SKM-1 (cell line): ENCODE measurements around the gene DEAF1.

Experiments used
- DNase-seq: peaks from one replicate; lab custom pipeline; 2025; ENCODE audit not compliant: unreplicated experiment; lab: John Stamatoyannopoulos, UW

Gene DEAF1

DNA sequence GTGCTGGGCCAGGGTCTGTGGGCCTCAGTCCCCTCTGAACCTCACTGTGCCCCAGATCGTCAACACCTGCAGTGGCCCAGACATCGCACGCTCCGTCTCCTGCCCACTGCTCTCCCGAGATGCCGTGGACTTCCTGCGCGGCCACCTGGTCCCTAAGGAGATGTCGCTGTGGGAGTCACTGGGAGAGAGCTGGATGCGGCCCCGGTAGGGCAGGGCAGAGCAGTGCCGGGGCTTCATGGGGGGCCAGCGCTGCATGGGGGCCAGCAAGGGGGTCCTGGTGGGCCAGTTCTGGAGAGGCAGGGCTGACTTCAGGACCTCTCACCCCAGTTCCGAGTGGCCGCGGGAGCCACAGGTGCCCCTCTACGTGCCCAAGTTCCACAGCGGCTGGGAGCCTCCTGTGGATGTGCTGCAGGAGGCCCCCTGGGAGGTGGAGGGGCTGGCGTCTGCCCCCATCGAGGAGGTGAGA, 27.4 kb upstream of the DEAF1 start:
- no peak for DNase-seq

DNA sequence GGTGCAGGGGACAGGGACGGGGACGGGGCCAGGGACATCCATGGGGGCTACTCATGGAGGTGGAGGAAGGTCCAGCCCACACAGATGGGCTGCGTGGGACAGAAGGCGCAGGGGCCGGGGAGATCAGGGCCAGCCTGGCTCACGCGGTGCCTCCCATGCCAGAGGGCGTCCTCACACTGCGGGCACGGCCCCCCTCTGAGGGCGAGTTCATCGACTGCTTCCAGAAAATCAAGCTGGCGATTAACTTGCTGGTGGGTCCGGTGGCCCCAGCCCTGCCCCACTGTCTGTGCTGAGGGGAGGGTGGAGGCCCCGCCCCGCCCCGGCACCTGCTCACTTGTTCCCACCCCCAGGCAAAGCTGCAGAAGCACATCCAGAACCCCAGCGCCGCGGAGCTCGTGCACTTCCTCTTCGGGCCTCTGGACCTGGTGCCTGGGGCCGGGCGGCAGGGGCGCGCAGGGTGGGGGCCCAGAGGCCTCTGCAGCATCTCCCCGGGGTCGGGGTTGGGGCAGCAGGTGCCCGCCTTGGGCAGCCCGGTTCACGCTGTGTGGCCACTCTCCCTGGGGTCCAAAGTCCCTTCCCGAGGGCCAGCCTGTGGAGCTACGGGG, 26.8 kb upstream of the DEAF1 start:
- no peak for DNase-seq

DNA sequence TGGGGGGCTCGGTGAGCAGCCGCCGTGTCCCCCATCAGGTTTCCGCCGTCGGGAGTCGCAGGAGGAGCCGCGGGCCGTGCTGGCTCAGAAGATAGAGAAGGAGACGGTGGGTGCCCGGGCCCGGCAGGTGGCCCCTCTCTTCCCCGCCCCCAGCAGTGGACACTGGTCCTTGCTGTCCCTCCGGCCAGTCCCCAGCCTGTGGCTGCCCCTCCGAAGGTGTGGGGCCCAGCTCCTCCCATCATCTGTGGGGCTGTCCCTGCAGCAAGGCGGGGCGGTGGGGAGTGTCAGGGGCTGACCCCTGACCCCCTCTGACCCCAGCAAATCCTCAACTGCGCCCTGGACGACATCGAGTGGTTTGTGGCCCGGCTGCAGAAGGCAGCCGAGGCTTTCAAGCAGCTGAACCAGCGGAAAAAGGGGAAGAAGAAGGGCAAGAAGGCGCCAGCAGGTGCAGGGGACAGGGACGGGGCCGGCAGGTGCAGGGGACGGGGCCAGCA, 26.3 kb upstream of the DEAF1 start:
- DNase-seq: no peak

DNA sequence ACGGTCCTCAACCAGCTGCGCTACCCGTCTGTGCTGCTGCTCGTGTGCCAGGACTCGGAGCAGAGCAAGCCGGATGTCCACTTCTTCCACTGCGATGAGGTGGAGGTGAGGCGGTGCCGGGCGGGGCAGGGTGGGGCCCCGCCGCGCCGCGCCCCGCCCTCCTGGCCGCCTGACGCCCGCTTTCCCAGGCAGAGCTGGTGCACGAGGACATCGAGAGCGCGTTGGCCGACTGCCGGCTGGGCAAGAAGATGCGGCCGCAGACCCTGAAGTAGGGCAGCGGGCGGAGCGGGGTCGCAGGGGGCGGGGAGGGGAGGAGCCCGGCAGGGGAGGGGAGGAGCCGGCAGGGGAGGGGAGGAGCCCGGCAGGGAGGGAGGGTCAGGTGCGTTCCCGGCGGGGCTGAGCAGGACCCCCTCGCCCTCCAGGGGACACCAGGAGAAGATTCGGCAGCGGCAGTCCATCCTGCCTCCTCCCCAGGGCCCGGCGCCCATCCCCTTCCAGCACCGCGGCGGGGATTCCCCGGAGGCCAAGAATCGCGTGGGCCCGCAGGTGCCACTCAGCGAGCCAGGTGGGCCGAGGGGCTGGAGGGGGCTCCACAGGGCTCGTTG, 25.7 kb upstream of the DEAF1 start:
- DNase-seq: no peak

DNA sequence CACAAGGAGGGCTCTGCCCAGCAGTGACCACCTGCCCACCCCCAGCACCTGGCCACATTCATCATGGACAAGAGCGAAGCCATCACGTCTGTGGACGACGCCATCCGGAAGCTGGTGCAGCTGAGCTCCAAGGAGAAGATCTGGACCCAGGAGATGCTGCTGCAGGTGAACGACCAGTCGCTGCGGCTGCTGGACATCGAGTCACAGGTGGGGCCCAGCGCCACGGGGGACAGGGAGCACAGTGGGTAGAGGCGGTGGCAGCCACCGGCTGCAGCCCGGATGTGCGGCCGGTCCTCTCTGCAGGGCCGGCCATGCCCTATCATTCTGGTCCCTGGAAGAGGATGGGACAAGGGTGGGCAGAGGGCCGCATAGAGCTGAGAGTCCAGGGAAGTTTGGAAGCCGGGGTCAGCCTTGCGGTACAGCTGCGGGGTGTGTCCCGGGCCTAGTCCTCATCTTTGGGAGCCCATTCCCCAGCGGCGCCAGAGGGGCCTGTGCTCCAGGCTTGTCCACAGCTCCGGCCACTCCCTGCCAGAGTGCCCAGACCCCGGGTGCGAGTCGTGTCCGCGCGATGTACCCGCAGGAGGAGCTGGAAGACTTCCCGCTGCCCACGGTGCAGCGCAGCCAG, 25.1 kb upstream of the DEAF1 start:
- DNase-seq: no peak

DNA sequence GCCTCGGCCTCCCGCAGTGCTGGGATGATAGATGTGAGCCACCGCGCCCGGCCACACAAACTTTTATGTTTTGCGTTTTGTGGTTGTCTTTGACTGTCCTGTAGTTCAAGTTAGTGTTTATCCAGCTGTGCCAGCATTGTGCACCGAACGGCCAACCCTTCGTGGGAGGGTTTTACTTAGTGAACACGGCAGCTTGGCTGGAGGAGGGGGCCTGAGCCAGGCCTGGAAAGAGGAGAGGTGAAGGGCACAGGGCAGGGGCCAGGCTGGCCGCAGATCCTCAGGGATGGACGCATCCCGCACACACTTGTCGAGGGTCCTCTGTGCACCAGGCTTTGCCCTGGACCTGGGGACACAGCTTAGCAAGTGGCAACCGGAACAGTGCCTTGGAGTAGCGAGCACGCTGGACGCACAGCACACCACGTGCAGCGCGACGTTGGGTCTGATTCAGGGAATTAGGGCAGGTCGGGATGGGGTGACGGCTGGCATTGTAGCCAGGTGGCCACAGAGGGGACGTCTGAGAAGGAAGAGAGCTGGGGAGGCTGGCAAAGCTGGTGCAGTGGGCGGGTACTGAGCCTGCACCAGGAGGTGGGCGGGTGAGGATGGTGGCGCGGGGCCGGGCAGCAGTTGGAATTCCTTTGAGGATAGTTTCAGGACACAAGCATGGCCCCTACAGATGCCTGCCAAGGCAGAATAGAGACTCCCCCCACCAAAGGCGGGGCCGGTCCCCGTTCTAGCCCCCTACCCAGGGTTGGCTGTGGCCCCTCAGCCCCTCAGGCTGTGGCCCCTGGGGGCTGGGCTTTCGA, 24.4 kb upstream of the DEAF1 start:
- no peak for DNase-seq

DNA sequence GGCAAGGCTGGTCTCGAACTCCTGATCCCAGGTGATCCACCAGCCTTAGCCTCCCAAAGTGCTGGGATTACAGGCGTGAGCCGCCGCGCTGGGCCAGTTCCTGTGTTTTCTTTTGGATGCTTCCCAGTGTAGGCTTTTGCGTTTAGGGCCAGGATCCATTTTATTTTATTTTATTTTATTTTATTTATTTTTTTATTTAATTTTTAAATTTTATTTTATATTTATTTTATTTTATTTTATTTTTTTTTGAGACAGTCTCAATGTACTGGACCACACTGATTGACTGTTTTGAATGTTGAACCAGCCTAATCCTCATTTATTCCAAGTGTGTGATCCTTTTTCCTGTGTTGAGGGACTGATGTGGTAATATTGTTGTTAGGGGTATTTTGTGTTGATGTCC, 19.4 kb upstream of the DEAF1 start:
- DNase-seq: no peak

DNA sequence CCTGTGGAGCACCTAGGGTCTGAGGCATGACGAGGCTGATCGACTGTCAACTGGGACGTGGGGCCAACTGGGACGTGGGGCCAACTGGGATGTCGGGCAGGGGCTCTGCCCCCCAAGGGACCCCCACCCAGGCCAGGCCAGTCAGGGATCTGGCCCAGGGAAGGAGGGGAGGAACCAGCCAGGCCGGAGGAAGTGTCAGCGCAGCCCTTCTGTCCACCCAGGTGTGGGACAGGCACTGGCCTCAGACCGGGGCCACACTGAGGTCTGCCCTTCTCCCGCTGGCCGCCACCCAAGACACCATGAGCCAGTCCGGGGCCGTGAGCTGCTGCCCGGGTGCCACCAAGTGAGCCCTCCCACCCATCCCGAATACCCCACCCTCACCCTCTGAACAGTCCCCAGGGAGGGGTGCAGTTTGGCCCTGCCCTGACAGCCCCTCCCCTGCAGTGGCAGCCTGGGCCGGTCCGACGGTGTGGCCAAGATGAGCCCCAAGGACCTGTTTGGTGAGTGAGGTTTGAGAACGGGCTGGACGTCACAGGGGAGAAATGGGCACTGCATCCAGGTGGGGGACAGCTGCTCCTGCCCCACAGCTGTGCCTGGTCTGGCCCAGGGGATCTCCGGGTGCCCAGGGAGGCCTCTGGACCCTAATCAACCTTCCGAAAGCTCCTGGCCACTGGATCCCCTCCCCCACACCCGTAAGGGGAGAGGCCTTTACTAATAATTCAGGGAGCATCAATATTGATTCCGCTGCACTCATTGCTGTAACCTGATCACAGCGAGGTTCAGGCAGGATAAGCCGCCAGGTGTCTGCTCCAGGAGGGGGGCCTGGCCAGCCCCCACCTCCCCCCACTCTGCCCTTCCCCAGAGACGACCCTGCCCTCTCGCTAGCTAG, 14.3 kb upstream of the DEAF1 start:
- no peak for DNase-seq

DNA sequence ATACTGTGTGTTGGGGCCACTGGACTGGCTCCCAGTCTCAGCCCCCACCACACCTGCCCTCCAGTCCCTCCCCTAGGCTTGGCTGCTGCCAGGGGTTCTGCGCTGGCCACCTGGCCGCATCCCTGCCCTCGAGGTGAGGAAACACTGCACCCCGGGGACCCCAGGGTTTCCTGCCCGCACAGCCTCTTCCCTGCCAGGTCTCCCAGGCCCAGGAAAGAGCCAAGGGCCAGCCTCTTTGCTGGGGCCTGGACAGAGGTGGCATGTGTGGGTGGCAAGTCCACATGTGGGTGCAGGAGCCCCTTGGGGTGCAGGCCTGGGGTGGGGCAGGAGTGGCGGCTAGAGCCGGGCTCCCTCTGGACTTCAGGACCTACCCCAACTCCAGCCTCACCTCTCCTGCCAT, 13.5 kb upstream of the DEAF1 start:
- no peak for DNase-seq

DNA sequence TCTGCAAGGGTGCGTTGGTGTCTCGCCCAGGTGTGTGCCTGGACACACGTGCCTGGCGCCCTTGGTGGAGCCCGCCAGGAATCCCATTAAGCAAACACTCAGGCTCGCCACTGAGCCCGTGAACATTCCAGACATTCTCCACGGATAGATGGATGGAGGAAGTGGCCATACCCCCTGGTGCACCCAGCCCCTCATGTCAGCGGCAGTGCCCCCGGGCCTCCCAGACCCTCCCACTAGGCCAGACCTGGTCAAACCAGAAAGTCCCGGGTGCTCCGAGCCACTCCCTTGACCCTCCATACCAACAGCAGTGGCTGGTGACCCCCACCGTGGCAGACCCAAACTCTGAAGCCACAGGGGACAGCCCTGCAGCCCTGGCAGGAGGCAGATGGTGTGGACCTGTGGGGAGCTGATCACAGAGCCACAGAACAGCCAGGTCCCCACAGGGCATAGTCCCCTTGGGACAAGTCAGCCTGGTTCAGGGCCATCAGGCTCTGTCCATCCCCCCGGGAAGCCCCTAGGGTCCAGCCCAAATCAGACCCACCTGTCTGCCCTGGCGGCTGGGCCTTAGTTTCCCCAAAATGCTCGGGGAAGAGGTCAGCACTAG, 12.9 kb upstream of the DEAF1 start:
- no peak for DNase-seq

DNA sequence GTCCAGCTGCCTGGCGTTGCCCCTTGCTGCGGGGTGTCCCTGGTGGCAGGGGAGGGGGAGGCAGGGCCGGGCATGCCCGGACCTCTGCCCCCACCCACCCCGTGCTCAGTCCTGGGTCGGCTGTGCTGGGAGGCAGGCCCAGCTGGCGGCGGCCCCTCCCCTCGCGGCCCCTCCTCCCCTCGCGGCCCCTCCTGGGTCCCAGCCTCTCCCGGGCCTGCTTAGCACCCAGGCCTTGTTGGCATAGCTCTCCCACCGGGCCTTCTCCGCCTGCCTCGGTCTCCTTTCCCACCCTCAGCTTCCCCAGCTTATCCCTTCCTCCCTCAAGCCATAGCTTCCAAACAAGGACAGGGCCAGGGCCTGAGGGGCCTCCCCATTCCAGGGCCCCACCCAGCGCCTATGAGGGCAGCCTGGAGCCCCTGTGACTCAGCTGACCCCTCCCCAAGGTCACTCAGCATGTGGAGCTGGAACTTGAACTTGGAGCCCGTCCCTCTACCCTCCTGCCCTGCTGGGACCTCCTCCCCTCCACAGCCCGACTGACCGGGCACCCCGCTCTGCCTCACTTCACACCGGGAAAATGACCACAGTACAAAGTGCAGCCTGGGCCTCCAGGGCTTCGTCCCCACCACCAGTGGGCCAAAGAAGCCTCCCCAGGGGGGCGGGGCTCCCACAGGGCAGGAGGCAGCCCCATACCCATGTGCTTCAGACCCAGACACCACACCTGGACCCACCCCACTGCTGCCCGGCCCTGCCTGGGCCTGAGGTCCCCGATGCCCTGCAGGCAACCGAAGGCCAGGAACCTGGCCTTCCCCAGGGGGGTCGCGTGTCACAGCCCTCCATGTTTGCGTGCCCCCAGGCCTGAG, 12.2 kb upstream of the DEAF1 start:
- DNase-seq: no peak

DNA sequence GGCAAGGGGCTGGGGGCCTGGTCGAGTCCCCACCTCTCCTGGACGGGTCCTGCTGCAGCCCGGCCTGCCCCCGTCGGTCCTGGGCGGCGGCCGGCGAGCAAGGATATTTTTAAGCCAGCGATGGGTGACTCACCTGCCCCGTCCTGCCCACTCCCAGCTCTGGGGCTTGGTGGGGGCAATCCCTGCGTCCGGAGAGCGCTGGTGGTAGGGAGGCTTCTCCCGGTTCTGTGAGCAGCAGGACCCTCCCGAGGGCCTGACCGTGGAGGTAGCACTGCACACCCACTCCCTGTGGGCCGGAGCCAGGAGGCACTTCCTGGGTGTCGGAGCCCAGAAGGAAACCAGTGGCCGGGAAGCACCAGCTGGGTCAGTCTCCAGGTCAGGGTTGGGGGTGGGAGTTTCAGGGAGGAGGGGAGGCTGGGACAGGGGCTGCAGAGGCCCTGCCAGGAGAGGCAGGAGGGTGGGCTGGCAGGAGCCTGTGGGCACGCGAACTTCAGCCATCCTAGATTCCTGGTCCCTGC, 11.5 kb upstream of the DEAF1 start:
- no peak for DNase-seq

DNA sequence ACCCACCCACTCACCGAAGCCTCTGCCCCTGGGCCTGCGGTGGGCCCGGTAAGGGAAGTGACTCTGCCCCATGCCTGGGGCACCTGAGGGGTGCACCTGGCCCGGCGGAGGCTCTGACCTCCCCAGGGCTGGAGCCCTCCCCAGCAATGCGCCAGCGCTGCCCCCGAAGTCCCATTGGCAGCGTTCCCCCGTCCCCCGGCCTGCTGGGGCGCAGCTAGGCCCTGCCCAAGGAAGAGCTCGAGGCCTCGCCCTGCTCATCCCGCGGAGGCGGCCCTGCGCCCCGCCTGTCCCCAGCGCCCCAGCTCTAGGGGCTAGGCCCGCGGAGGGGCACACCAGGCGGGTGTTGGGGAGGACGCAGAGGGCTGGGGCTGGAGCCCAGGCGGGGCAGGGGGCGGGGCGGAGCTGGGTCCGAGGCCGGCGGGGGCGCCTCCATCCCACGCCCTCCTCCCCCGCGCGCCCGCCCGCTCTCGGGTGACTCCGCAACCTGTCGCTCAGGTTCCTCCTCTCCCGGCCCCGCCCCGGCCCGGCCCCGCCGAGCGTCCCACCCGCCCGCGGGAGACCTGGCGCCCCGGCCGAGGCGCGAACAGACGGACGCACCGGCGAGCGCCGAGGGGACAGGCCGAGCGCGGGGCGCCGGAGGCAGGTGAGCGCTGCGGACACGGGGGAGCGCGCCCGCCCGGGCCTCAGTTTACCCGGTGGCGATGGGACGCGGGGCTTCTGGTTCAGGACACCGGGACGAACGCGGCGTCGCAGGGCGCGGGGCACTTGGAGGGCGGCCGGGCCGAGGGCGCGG, 10.8 kb upstream of the DEAF1 start, which contains the start of gene EPS8L2:
EPS8L2 (plus strand) TSS at position 586 of the 793 bp plus-strand sequence. CDS start 3,177 bp downstream, outside the sequence.
- no peak for DNase-seq

DNA sequence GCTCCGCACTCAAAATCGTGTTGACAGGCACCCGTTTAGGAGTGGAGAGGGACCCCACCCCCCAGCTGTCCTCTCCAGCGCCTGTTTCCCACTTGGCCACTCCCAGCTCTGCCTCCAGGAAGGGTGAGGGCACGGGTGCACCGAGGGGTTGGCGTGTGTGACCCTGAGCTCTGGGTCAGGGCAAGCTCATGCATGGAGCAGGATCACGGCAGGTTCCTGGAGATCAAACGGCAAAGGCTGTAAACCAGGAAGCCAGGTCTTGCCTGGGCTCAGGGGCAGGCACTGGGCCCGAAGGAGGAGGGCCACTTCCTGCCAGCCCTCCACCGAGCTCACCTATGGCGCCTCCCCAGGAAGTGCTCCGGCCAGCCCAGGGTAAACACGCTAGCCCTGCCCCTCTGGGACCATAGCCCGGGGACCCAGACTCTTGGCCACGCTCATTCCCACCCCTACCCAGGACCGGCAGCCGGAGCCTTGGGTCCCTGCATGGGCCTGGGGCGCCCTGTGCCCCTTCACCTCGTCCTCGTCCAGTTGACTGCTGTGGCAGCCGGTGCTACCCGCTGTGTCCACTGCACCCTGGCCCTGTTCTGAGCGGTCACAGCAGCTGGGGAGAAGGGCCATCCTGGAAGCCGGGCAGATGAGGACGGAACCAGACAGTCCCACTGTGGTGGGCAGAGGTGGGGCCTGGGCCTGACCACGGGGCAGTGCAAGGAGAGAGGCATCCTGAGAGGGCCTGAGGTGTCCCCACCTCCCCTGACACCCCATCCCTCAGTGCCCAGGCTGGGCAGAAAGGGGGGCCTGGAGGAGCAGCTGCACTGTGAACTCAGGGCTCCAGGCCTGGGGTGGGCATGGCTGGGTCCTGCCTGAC, 10.0 kb upstream of the DEAF1 start:
- DNase-seq: no peak

DNA sequence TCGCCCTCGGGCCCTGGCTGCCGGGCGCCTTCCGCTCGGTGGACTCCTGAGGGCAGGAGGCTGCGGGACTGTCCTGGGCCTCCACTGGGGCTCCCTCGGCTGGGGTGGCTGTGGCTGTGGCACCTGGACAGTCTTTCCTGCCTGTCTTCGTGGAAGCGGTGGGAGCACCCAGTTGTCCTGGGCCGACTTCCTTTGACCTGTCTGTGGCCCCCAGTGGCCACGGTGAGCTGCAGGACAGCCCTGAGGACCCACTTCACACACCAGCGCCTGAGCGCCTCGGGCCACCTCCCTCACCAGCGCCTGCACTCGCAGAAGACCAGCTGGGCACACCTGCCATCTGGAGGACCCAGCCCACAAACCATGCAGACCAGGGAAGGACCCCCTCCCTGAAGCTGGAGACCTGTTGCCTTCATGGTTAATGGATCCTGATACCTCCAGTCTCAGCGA, 9.2 kb upstream of the DEAF1 start:
- DNase-seq: no peak

DNA sequence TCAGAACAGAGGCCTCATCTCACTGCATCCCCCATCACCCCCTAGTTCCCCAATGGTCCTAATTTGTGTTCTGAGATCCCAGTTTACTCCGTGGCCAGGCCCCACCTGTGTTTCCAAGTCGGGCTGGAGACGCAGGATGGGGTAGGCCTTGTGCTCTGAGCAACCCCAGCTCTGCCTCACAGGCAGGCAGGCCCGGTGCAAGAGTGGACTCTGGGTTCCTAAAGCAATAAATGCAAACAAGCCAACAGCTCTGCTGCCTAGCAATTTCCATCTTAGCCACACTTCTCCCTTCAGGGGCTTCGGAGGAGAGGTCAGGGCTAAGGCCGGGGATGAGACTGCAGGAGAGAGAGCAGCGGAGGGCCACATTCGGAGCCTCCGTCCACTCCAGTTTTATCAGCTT, 8.5 kb upstream of the DEAF1 start:
- no peak for DNase-seq
